Measurements from ENCODE around the gene FRK. TPM values are rescaled to one million over a fixed set of nuclear protein-coding genes. Genes with fewer than 3 reads are reported as not detected.
"Not testable (repeated sequence)": the region's sequence is repeated elsewhere in the genome, so short reads cannot be mapped to it uniquely, and the experiment has no call there.

FRK gene
- total RNA-seq, 1 experiment from 2014 or later, result 0.02 TPM

DNA sequence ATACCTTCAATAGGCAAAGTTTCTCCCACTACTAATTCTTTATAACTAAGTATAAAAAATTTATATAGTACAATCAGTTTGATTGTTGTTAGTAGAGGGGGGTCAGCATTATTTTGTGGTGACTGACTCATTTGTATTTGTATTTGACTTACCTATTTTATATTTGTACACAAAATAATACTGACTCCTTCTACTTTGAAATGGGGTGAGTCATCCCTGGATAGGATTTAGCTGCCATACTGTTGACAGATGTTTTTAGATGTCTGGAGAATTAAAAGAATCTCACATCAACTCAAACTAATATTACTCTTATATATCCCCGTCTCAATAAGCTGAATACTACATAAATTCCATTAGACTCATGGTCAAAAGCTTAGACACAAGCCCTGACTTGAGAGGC, 114.9 kb downstream of the FRK start:
- DNase-seq (ENCODE audit: low spot score), result peak; percentile 12

GRCh38 chr6:115945306-115945705, 115.4 kb downstream of the FRK start:
- peak; percentile 66 for DNase-seq (ENCODE audit: low spot score)

DNA sequence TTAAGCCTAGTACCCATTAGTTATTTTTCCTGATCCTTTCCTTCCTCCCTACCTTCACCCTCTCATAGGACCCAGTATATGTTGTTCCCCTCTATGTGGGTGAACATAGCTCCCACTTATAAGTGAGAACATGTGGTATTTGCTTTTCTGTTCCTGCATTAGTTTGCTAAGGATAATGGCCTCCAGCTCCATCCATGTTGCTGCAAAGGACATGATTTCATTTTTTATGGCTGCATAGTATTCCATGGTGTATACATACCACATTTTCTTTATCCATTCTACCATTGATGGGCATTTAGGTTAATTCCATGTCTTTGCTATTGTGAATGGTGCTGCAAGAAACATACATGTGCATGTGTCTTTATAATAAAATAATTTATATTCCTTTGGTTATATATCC, 115.9 kb downstream of the FRK start:
- not testable (repeated sequence) for DNase-seq (ENCODE audit: low spot score)

- not testable (repeated sequence) for DNase-seq (ENCODE audit: low spot score)
Observed at GRCh38 chr6:115937502-115937901, 123.2 kb downstream of the FRK start.

- DNase-seq (ENCODE audit: low spot score), result no peak
Observed at GRCh38 chr6:115935361-115935760, 125.3 kb downstream of the FRK start.

DNA sequence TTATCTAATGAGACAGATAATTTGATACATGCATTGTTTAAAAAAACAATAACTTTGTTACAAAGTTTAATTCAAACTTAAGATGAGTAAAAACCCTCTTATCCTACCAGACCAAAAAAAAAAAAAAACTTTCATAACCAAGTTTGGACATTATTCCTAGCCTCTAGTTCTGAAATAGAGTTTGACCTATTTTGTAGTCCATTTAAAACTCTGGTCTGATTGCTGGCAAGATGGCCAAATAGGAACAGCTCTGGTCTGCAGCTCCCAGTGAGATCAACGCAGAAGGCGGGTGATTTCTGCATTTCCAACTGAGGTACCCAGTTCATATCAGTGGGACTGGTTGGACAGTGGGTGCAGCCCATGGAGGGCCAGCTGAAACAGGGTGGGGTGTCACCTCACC, 125.9 kb downstream of the FRK start:
- DNase-seq (ENCODE audit: low spot score), result no peak

GRCh38 chr6:115934145-115934544, 126.5 kb downstream of the FRK start:
- no peak for DNase-seq (ENCODE audit: low spot score)

DNA sequence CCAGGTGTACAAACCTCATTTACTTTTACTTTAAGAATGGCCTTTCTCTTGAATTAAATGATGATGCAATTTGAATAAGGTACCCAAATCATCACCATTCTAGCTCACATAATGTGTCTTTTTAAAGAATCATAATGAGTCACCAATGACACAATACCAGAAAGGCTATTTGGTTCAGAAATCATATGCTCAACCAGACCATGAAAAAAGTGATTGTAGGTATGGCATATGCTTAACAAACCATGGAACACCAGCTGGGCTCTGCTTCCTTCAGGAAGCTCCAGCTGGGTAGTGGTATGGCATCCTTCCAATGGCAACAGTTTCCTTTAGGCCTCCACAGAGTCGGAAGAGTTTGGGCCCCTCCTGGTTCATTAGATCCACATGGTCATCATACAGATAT, 128.2 kb downstream of the FRK start:
- peak; percentile 84 for DNase-seq (ENCODE audit: low spot score)

DNA sequence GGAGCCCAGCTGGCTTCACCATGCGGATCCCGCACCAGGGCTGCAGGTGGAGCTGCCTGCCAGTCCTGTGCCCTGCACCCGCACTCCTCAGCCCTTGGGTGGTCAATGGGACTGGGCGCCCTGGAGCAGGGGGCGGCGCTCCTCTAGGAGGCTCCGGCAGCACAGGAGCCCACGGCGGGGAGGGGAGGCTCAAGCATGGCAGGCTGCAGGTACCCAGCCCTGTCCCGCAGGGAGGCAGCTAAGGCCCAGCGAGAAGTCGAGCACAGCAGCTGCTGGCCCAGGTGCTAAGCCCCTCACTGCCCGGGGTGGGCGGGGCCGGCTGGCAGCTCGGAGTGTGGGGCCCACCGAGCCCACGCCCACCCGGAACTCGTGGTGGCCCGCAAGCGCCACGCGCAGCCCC, 132.7 kb downstream of the FRK start:
- not testable (repeated sequence) for DNase-seq (ENCODE audit: low spot score)

GRCh38 chr6:115922971-115923370, 137.7 kb downstream of the FRK start:
- DNase-seq (ENCODE audit: low spot score), result no peak

DNA sequence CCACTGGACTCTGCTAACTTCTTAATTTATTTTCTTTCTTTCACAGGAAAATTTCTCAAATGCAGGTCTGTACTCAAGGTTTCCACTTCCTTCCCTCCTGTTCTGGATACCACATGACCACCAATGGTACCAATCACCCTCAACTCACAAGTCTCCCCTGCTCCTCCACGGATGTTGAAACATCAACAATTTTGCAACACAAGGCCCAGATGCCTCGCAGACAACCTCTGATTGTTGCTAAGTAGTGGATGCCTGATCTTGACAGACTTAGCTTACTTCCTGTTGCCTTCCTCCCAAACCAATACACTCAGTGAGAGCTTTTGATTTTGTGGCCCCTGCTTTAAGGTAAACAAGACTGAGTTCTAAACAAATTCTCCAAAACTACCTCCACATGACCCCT, 146.6 kb downstream of the FRK start:
- DNase-seq (ENCODE audit: low spot score), result no peak

DNA sequence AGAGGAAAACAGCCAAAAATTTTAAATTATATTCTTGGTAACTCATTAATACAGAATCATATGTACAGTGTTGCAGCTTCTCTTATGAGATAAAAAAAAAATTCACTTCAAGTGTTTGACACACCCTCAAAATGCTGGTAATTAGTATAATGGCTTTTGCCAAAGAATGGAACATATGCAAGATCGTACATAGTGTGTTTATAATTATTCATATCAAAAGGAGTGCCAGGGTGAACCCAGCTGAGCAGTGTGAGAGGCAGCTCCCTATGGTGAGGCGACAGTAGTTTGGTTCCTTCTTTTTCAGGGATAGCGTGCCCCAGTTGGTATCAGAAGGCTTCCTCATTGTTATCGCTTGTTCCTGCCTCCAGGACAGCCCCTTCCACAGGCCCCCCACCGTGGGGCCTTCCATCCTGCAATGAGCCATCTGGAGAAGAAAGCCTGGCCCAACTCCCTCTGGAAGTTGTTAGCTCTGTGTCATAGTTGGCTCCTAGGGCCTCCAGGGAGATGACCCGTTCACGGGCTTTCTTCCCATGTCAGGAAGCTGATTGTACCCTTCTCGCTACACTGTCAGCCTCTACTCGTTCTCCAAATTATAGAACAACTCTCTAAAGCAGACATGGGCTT, 150.7 kb downstream of the FRK start:
- DNase-seq (ENCODE audit: low spot score), result no peak

DNA sequence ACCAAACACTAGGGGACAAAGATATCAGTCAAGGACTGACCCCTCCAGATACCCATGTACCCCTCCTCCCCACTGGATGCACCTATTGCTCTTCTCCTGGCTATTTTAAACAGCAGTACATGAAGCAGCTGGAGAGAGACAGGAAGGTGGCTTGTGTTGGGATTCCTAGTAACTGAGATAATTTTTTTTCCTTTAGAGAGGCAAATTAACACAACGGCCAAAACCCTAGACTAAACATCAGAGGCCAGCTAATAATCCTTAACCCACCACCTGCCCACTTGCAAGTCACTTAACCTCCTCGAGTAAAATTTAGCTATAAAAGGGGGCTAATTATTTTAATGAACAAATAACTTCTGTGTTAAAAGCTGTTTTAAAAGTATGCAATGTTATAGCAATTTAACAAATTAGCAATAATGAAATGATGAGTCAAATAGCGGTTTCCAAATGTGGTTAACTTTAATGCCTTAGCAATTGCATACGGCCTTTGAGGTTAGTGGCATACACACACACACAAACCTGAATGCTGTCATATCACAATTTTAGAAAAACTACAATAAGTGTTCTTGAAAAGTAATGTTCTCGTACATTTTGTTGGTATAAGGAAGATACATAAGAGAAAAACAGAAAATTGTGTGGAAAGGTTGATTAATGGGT, 151.7 kb downstream of the FRK start:
- DNase-seq (ENCODE audit: low spot score), result no peak

- no peak for DNase-seq (ENCODE audit: low spot score)
Observed at GRCh38 chr6:115905471-115905870, 155.2 kb downstream of the FRK start.

DNA sequence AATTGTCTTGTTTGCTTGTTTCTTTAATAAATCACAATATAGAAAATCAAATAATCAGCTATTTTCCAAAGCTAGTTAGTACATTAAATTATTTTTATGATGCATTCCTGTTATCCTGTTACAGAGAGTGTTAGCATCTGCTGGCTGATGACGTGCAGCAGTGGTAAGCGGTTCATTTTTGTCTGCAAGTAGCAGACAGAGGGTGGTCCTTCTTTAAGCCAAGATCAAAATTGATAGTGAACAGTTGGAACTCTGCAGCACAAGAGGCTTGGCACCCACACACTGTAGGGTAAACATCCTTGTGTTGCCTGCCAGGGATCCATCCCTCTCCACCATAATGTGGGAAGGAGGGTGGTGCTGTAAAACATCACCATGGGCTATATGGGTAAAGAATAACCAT, 158.3 kb downstream of the FRK start:
- no peak for DNase-seq (ENCODE audit: low spot score)

DNA sequence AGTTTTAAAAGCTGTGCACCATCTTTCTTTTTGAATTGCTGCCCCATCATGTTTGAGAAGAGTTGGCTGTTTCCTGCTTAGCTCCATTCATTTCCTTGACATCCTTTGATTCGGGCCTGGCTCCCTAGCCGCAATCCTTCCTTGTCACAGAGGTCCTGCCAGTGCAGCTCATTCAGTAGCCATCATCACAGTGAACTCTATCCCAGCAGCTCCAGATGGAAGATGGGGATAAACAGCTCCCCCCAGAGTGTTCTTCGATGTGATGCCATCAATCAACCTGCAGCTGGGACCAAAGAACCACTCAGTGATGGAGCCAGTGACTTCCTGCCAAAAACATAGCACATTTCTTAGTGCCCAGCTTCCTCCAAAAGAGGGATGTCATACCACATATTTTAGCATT, 158.8 kb downstream of the FRK start:
- DNase-seq (ENCODE audit: low spot score), result no peak

DNA sequence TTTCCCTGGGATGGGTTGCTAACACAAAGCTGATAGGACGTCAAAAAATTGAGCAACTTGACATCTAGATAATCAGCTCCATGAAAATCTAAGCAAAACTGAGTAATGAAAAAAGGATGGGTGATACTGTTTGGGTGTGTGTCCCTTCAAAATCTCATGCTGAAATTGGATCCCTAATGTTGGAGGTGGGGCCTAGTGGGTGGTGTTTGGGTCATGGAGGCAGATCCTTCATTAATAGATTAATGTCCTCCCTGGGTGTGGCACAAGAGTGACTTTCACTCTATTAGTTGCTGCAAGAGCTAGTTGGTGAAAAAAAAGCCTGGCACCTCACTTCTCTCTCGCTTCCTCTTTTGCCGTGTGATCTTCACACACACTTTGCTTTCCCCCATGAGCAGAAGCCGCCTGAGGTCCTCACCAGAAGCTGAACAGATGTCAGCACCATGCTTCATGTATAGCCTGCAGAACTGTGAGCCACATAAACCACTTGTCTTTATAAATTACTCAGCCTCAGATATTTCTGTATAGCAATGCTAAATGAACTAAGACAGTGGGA, 160.9 kb downstream of the FRK start:
- DNase-seq (ENCODE audit: low spot score), result no peak

DNA sequence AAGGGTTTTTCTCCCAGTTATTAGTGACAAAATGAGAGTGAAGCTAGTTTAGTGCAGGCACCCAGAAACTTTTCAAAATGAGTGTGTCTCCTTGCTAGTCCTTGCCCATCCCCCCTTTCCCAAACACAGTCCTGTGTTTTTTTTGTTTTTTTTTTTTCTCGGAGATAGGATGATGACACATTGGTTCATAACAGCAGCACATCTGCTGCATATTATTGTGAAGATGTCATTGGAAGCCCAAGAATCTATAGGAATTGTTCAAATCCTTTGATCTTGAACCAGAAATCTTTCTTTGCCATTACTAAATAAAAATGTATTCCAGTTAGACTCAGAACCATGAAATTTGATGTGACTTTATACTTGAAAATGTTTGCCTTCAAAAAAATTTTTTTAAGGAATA, 162.4 kb downstream of the FRK start:
- no peak for DNase-seq (ENCODE audit: low spot score)

DNA sequence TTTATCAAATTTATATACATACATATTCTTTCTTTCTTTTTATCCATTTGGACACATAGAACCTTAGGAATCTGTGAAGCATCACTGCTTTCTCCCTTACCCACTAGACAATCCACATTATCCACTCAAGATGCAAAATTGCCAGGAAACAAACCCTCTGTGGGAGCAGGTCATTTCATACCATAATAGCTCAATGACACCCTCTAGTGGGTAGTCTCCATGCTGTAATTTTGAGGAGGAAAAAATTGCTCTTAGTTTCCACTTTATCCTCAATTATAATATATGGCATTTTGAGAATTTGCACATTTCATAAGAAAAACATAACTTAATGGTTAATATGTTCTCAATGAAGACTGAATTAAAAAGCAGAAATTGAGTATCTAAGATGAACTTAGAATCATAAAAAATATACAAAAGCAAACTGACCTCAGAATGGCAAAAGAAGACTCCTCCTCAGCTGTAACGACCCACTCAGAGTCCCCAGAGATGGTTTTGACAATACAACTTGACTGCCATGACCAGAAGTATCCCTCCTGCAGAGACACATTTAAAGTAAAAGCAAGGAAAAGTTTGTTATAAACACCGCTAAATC, 164.1 kb downstream of the FRK start:
- DNase-seq (ENCODE audit: low spot score), result peak; percentile 22

DNA sequence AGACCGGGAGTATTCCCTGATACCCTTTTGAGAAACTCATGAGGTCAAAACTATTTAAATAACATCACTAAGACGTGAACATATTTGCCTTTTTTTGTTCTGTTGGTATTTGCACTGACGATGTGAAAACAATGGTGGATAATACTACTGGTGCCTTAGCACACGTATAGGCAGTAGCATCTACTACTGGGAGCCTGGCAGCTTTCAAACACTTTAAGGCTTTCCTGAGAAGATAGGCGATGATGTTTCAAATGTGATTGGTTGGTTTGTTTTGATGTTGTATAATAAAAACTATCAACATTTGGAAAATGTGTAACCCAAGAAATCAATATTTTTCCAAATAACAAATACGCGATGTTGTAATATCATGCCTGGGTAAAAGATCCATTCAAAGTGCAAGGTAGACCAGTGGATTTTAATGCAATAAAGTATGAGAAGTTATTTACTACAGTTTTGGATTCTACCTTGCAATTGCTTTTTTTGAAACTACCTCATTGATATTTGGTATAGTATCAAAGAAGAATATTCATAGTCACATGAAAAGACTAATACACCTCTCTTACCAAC, 166.2 kb downstream of the FRK start:
- no peak for DNase-seq (ENCODE audit: low spot score)

DNA sequence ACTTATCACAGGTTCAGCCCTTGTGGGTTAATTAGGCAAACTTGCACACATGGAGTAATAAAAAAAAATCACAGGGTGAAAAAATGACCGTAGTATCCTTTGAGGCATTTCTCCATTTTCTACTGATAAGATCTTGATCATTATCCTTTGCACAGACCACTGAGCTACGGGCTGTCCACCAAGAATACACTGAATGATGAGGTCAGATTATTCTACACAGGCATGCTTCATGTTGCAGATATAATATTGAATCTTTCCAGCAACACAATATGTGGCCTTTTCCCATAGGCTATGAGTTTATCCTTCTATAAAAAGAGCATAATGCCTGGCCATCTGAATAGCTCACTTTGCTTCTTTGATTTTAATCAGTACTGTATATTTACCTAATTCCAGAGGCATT, 168.9 kb downstream of the FRK start:
- no peak for DNase-seq (ENCODE audit: low spot score)

- peak; percentile 51 for DNase-seq (ENCODE audit: low spot score)
Observed at GRCh38 chr6:115891111-115891669, 169.5 kb downstream of the FRK start.

- no peak for DNase-seq (ENCODE audit: low spot score)
Observed at GRCh38 chr6:115890238-115890637, 170.5 kb downstream of the FRK start.

Data from A172 (cell line).